Liver (tissue), 9 donors: ENCODE results near the gene YBX2. TPM values are rescaled to one million over a fixed set of nuclear protein-coding genes. Genes with fewer than 3 reads are reported as not detected.

Experiments used
- DNase-seq: peaks from one replicate; pipeline ENCODE4 v3.0.0-alpha.2; 2017; ENCODE audit warnings: low spot score
- H3K27ac ChIP-seq, 2 donors: one replicate each; pipeline ENCODE4 v1.7.0; 2013; ENCODE audit warnings: inconsistent platforms in 2 of 2, low read length in 2 of 2, control low read depth in 1 of 2, low read depth in 1 of 2, mild to moderate bottlenecking in 1 of 2
- H3K27me3 ChIP-seq, 4 donors: one replicate each; pipeline versions ENCODE4 v1.6.1 to v1.7.0; 2013; ENCODE audit warnings: low read length in 3 of 4, inconsistent platforms in 1 of 4, mild to moderate bottlenecking in 1 of 4, moderate library complexity in 1 of 4; ENCODE audit not compliant: control insufficient read depth in 4 of 4, insufficient read depth in 4 of 4
- H3K36me3 ChIP-seq, 4 donors: one replicate each; pipeline versions ENCODE4 v1.6.1 to v1.7.0; 2013; ENCODE audit warnings: low read length in 3 of 4, mild to moderate bottlenecking in 3 of 4, low read depth in 1 of 4, moderate library complexity in 1 of 4; ENCODE audit not compliant: control insufficient read depth in 4 of 4, insufficient read depth in 3 of 4
- H3K4me1 ChIP-seq, 4 donors: one replicate each; pipeline versions ENCODE4 v1.6.1 to v1.7.0; 2013; ENCODE audit warnings: low read length in 3 of 4, mild to moderate bottlenecking in 3 of 4, moderate library complexity in 1 of 4; ENCODE audit not compliant: control insufficient read depth in 4 of 4, insufficient read depth in 4 of 4
- H3K4me3 ChIP-seq, 3 donors: one replicate each; pipeline versions ENCODE4 v1.6.1 to v1.7.0; 2013; ENCODE audit warnings: low read length in 3 of 3, control low read depth in 1 of 3, low read depth in 1 of 3, mild to moderate bottlenecking in 1 of 3
- H3K9ac ChIP-seq, 2 donors: one replicate each; pipeline ENCODE4 v1.7.0; 2013; ENCODE audit warnings: low read length in 2 of 2, mild to moderate bottlenecking in 2 of 2, moderate library complexity in 2 of 2, control low read depth in 1 of 2, low read depth in 1 of 2
- H3K9me3 ChIP-seq, 4 donors: one replicate each; pipeline versions ENCODE4 v1.6.1 to v1.7.0; 2013; ENCODE audit warnings: low read length in 3 of 4; ENCODE audit not compliant: control insufficient read depth in 4 of 4
- FOXA1 ChIP-seq: IDR thresholded peaks from 2 replicates; pipeline ENCODE4 v1.6.1; 2016; ENCODE audit warnings: antibody characterized with exemption
- FOXA2 ChIP-seq: IDR thresholded peaks from 2 replicates; pipeline ENCODE4 v1.6.1; 2016; ENCODE audit warnings: antibody characterized with exemption
- GABPA ChIP-seq, 2 donors: IDR thresholded peaks in 1 of 2; conservative IDR thresholded peaks in 1 of 2; 2 replicates each; pipeline ENCODE4 v1.6.1; 2016; ENCODE audit warnings: antibody characterized with exemption in 2 of 2, mild to moderate bottlenecking in 1 of 2, moderate library complexity in 1 of 2
- HNF4A ChIP-seq, 2 donors: conservative IDR thresholded peaks; 2 replicates each; pipeline ENCODE4 v1.6.1; 2016; ENCODE audit warnings: antibody characterized with exemption in 2 of 2, mild to moderate bottlenecking in 2 of 2
- HNF4G ChIP-seq: IDR thresholded peaks from 2 replicates; pipeline ENCODE4 v1.6.1; 2016; ENCODE audit warnings: antibody characterized with exemption
- JUND ChIP-seq, 2 donors: IDR thresholded peaks; 2 replicates each; pipeline ENCODE4 v1.6.1; 2016; ENCODE audit warnings: antibody characterized with exemption in 2 of 2
- RAD21 ChIP-seq, 2 donors: IDR thresholded peaks; 2 replicates each; pipeline ENCODE4 v1.6.1; 2016; ENCODE audit warnings: antibody characterized with exemption in 2 of 2, mild to moderate bottlenecking in 2 of 2
- RXRA ChIP-seq, 2 donors: IDR thresholded peaks; 2 replicates each; pipeline ENCODE4 v1.6.1; 2017 to 2018; ENCODE audit warnings: antibody characterized with exemption in 2 of 2, mild to moderate bottlenecking in 1 of 2
- SP1 ChIP-seq: IDR thresholded peaks from 2 replicates; pipeline ENCODE4 v1.6.1; 2018; ENCODE audit warnings: antibody characterized with exemption, mild to moderate bottlenecking
- TAF1 ChIP-seq: conservative IDR thresholded peaks from 2 replicates; pipeline ENCODE4 v1.6.1; 2016; ENCODE audit warnings: antibody characterized with exemption, mild to moderate bottlenecking
- YY1 ChIP-seq: IDR thresholded peaks from 2 replicates; pipeline ENCODE4 v1.6.1; 2016; ENCODE audit warnings: antibody characterized with exemption, mild to moderate bottlenecking
- WGBS: extraction: QIAGEN DNeasy Blood & Tissue Kit; methylation state at CpG from one replicate; pipeline ENCODE4 v1.1.7; 2013; 5-methylcytosine and 5-hydroxymethylcytosine counted together
- polyA plus RNA-seq, 2 donors: library from polyadenylated mRNA; stranded (reverse) in 1 of 2; unstranded in 1 of 2; fragments of 200-250 nt in 1 of 2; fragments of >200 nt in 1 of 2; fragmentation: Nextera tagmentation in 1 of 2; extraction: Ambion mirVana in 1 of 2; gene quantifications; one replicate each; pipeline versions ENCODE4 v1.2.1 to v1.2.3, GENCODE V29; 2013 to 2015
- total RNA-seq, 2 donors: library from RNA; depleted of rRNA; stranded (reverse); fragments of >200 nt; gene quantifications; one replicate each; pipeline ENCODE4 v1.2.3, GENCODE V29; 2014
- TF ChIP-seq, protein P1 (sequence below): IDR thresholded peaks from 2 replicates; pipeline ENCODE4 v1.6.1; 2016; ENCODE audit warnings: antibody characterized with exemption
- TF ChIP-seq, protein P2 (sequence below): IDR thresholded peaks from 2 replicates; pipeline ENCODE4 v1.6.1; 2016; ENCODE audit warnings: antibody characterized with exemption, mild to moderate bottlenecking
- TF ChIP-seq, protein P3 (sequence below): fragments of 150-350 bp; IDR thresholded peaks from 2 replicates; pipeline ENCODE4 v1.5.1; 2017; ENCODE audit warnings: improper control_type of control experiment, low read depth, low read length; ENCODE audit not compliant: missing input control
- TF ChIP-seq, protein P4 (sequence below): IDR thresholded peaks from 2 replicates; pipeline ENCODE4 v1.6.1; 2016; ENCODE audit warnings: antibody characterized with exemption
- TF ChIP-seq, protein P5 (sequence below): IDR thresholded peaks from 2 replicates; pipeline ENCODE4 v1.6.1; 2016; ENCODE audit warnings: antibody characterized with exemption
- donor health status: healthy.
- donor health status: healthy.
- donor health status: healthy.
- donor health status: healthy.
- donor health status: healthy.

Gene YBX2
- total and polyA plus RNA-seq, 4 donors: 0.33 to 0.75 (median 0.57) TPM

DNA sequence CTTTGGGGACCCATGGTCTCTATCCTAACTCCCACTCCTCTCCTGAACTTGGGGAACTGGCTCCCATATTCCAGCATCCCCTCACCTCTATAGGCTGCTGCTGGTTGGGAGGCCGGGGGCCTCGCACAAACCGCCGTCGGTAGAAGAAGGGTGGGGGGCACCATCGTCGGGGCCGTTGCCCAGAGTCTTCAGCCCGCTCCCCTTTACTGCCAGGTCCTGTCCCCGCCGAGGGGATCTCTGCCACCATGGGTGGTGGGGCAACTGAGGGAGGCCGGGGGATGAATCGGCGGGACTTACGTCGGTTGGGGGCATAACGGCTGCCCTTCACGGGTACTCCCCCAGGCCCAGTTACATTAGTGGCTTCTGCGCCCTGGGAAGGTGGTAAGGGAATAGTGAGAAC, 4.3 kb downstream of the YBX2 start:
- H3K27me3 ChIP-seq: no peaks in the 10 kb centered on the region
- H3K9ac ChIP-seq: no peak overlapping the region
- 94% methylated on average over 19 of the region's 19 CpGs for WGBS
- H3K4me3 ChIP-seq: no peak overlapping the region
- no peak for DNase-seq
- H3K9me3 ChIP-seq: no peaks in the 10 kb centered on the region
- TF ChIP-seq TAF1 (no peak), FOXA1 (no peak), SP1 (no peak), YY1 (no peak)
- TF ChIP-seq, protein P1, sequence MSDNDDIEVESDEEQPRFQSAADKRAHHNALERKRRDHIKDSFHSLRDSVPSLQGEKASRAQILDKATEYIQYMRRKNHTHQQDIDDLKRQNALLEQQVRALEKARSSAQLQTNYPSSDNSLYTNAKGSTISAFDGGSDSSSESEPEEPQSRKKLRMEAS: no peak
- no peaks in the 10 kb centered on the region for H3K36me3 ChIP-seq
- no peak overlapping the region for H3K27ac ChIP-seq
- peaks cover 6 to 15% (median 11%) of the 10 kb centered on the region in 4 donors for H3K4me1 ChIP-seq

DNA sequence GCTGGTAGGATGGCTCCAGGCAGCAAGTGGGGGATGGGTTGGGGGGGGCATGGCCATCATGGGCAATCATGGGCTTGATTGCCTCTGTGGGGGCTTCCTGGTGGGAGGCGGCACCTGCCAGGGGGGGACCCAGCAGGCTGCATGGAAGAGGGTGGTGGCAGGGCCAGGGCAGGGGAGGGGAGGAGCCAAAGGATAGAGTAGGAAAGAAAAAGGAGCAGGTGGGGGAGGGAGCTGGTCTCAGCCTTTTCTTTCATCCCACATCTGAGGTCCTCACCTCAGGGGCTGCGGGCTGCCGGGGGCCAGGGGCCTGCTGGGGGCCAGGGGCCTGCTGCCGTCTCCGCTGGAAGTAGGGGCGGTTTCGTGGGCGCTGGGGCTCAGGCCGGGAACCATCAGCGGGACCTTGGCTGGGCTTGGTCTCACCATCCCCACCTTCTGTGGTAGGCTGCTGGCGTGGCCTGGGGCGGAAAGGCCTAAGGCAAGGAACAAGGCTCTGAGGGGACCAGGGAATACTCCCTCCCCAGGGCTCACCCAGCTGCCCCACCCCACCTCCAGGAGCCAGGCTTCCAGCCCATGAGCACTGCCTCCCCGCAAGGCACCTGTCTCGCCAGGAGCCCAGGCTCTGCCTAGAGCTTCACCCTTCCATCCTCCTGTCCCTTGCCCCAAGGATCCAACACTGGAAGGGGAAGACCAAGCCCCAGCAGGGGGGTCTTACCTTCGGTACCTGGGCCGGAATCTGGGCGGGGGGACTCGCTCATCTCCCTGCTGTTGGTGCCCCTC, 5.0 kb downstream of the YBX2 start:
- H3K36me3 ChIP-seq: no peaks in the 10 kb centered on the region
- WGBS: 88% methylated on average over 18 of the region's 18 CpGs
- no peak overlapping the region for H3K27ac ChIP-seq
- no peak for DNase-seq
- H3K4me1 ChIP-seq: peaks cover 2 to 10% (median 7%) of the 10 kb centered on the region in 4 donors
- no peaks in the 10 kb centered on the region for H3K9me3 ChIP-seq
- H3K27me3 ChIP-seq: no peaks in the 10 kb centered on the region
- TF ChIP-seq, protein P2, sequence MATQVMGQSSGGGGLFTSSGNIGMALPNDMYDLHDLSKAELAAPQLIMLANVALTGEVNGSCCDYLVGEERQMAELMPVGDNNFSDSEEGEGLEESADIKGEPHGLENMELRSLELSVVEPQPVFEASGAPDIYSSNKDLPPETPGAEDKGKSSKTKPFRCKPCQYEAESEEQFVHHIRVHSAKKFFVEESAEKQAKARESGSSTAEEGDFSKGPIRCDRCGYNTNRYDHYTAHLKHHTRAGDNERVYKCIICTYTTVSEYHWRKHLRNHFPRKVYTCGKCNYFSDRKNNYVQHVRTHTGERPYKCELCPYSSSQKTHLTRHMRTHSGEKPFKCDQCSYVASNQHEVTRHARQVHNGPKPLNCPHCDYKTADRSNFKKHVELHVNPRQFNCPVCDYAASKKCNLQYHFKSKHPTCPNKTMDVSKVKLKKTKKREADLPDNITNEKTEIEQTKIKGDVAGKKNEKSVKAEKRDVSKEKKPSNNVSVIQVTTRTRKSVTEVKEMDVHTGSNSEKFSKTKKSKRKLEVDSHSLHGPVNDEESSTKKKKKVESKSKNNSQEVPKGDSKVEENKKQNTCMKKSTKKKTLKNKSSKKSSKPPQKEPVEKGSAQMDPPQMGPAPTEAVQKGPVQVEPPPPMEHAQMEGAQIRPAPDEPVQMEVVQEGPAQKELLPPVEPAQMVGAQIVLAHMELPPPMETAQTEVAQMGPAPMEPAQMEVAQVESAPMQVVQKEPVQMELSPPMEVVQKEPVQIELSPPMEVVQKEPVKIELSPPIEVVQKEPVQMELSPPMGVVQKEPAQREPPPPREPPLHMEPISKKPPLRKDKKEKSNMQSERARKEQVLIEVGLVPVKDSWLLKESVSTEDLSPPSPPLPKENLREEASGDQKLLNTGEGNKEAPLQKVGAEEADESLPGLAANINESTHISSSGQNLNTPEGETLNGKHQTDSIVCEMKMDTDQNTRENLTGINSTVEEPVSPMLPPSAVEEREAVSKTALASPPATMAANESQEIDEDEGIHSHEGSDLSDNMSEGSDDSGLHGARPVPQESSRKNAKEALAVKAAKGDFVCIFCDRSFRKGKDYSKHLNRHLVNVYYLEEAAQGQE: no peak
- TF ChIP-seq HNF4G: no peak
- no peak for TF ChIP-seq HNF4A (conservative IDR thresholded peaks at IDR 0.05)
- TF ChIP-seq FOXA1: no peak
- no peak for TF ChIP-seq RXRA (IDR thresholded peaks at IDR 0.05)
- TF ChIP-seq YY1: no peak
- TF ChIP-seq JUND (IDR thresholded peaks at IDR 0.05): no peak
- TF ChIP-seq, protein P3, sequence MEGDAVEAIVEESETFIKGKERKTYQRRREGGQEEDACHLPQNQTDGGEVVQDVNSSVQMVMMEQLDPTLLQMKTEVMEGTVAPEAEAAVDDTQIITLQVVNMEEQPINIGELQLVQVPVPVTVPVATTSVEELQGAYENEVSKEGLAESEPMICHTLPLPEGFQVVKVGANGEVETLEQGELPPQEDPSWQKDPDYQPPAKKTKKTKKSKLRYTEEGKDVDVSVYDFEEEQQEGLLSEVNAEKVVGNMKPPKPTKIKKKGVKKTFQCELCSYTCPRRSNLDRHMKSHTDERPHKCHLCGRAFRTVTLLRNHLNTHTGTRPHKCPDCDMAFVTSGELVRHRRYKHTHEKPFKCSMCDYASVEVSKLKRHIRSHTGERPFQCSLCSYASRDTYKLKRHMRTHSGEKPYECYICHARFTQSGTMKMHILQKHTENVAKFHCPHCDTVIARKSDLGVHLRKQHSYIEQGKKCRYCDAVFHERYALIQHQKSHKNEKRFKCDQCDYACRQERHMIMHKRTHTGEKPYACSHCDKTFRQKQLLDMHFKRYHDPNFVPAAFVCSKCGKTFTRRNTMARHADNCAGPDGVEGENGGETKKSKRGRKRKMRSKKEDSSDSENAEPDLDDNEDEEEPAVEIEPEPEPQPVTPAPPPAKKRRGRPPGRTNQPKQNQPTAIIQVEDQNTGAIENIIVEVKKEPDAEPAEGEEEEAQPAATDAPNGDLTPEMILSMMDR: no peak
- TF ChIP-seq RAD21 (IDR thresholded peaks at IDR 0.05): no peak
- no peak for TF ChIP-seq FOXA2
- TF ChIP-seq GABPA (IDR thresholded peaks at IDR 0.05 in 1 of 2, conservative IDR thresholded peaks at IDR 0.05 in 1 of 2): no peak
- TF ChIP-seq, protein P1: no peak
- no peak for TF ChIP-seq SP1
- TF ChIP-seq, protein P4, sequence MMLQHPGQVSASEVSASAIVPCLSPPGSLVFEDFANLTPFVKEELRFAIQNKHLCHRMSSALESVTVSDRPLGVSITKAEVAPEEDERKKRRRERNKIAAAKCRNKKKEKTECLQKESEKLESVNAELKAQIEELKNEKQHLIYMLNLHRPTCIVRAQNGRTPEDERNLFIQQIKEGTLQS: no peak
- TF ChIP-seq, protein P5, sequence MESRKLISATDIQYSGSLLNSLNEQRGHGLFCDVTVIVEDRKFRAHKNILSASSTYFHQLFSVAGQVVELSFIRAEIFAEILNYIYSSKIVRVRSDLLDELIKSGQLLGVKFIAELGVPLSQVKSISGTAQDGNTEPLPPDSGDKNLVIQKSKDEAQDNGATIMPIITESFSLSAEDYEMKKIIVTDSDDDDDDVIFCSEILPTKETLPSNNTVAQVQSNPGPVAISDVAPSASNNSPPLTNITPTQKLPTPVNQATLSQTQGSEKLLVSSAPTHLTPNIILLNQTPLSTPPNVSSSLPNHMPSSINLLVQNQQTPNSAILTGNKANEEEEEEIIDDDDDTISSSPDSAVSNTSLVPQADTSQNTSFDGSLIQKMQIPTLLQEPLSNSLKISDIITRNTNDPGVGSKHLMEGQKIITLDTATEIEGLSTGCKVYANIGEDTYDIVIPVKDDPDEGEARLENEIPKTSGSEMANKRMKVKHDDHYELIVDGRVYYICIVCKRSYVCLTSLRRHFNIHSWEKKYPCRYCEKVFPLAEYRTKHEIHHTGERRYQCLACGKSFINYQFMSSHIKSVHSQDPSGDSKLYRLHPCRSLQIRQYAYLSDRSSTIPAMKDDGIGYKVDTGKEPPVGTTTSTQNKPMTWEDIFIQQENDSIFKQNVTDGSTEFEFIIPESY: no peak
- no peak for TF ChIP-seq TAF1
- no peak overlapping the region for H3K4me3 ChIP-seq
- H3K9ac ChIP-seq: no peak overlapping the region
